Activated B cell treated with CpG ODN at 0.5 μM for 24 hours (primary cell): Measurements from ENCODE around the gene HDHD5. TPM values are rescaled to one million over a fixed set of nuclear protein-coding genes. Genes with fewer than 3 reads are reported as not detected.

ENCODE experiments used
- ATAC-seq: fragments of 200-7000 bp; cut with Tn5 transposase; one replicate; pipeline ENCODE4 v1.10.0; 2021; ENCODE audit warnings: low read depth, mild to moderate bottlenecking, moderate library complexity
- CTCF ChIA-PET: fragments of 350-600 bp; sonication (Branson Sonifier 250); formaldehyde crosslinking; loops from one replicate; lab custom pipeline; 2021; ENCODE audit warnings: antibody characterized with exemption; lab: Charles Lee
- POLR2A ChIA-PET: fragments of 350-600 bp; sonication (Branson Sonifier 250); formaldehyde crosslinking; loops from one replicate; lab custom pipeline; 2021; ENCODE audit warnings: antibody characterized with exemption; lab: Charles Lee
- DNase-seq: peaks from one replicate; pipeline ENCODE4 v3.0.0; 2022
- H3K27ac Mint-ChIP-seq: one replicate; pipeline ENCODE4 v1.8.0; 2020; ENCODE audit warnings: mixed read lengths
- H3K27me3 Mint-ChIP-seq: one replicate; pipeline ENCODE4 v1.8.0; 2021; ENCODE audit warnings: mixed read lengths
- H3K36me3 Mint-ChIP-seq: one replicate; pipeline ENCODE4 v1.8.0; 2021; ENCODE audit warnings: low read depth, mixed read lengths
- H3K4me1 Mint-ChIP-seq: one replicate; pipeline ENCODE4 v1.8.0; 2021; ENCODE audit warnings: mixed read lengths
- H3K4me3 Mint-ChIP-seq: one replicate; pipeline ENCODE4 v1.8.0; 2020; ENCODE audit warnings: mild to moderate bottlenecking, mixed read lengths
- H3K9me3 Mint-ChIP-seq: one replicate; pipeline ENCODE4 v1.8.0; 2020; ENCODE audit warnings: mixed read lengths
- CTCF ChIP-seq: fragments of 200-600 bp; IDR thresholded peaks from one replicate; pipeline ENCODE4 v1.8.0; 2022; ENCODE audit warnings: antibody characterized with exemption, mild to moderate bottlenecking
- intact Hi-C: fragments of 100-400 bp; cut with micrococcal nuclease; formaldehyde crosslinking; loops from one replicate; pipeline ENCODE4 v1.15.1; 2024
- total RNA-seq: library from RNA; stranded (reverse); gene quantifications from 2 replicates; pipeline ENCODE4 v1.2.3, GENCODE V29; 2022

HDHD5 gene
- total RNA-seq, 1 donor from 2014 or later = 25.2 TPM

GRCh38 chr22:17120281-17120680, 38.8 kb downstream of the HDHD5 start:
- TF ChIP-seq CTCF = no peak
- Mint-ChIP-seq H3K27ac (no peak overlapping the region), H3K27me3 (peaks cover 27% of the 10 kb centered on the region), H3K4me3 (peak overlapping the region; percentile 24), H3K4me1 (peaks cover 35% of the 10 kb centered on the region), H3K9me3 (no peaks in the 10 kb centered on the region), H3K36me3 (no peaks in the 10 kb centered on the region)
- ATAC-seq (peak; percentile 71), DNase-seq (peak; percentile 44)
- intact Hi-C loops = no loop called here
- POLR2A ChIA-PET = no interaction called here
- CTCF ChIA-PET = no interaction called here

GRCh38 chr22:17119481-17120202, 39.4 kb downstream of the HDHD5 start:
- TF ChIP-seq CTCF = no peak
- Mint-ChIP-seq H3K4me1 (peaks cover 35% of the 10 kb centered on the region), H3K36me3 (no peaks in the 10 kb centered on the region), H3K4me3 (peak overlapping the region; percentile 41), H3K9me3 (no peaks in the 10 kb centered on the region), H3K27ac (no peak overlapping the region), H3K27me3 (peaks cover 27% of the 10 kb centered on the region)
- CTCF ChIA-PET = no interaction called here
- POLR2A ChIA-PET = no interaction called here
- DNase-seq = no peak
- ATAC-seq = no peak
- intact Hi-C loops = no loop called here

- POLR2A ChIA-PET = interaction anchor here (0.6 kb wide), 1 partner anchor 35 kb away, joined by 4 read pairs; no protein-coding TSS in a partner anchor
- DNase-seq (no peak), ATAC-seq (no peak)
- TF ChIP-seq CTCF = no peak
- no peaks in the 10 kb centered on the region for H3K9me3 Mint-ChIP-seq
- intact Hi-C loops = no loop called here
- CTCF ChIA-PET = interaction anchor here (1.6 kb wide), 1 partner anchor 53 kb away, joined by 4 read pairs; no protein-coding TSS in a partner anchor
- peaks cover 23% of the 10 kb centered on the region for H3K27me3 Mint-ChIP-seq
- H3K4me1 Mint-ChIP-seq = peaks cover 35% of the 10 kb centered on the region
- no peaks in the 10 kb centered on the region for H3K36me3 Mint-ChIP-seq
- peak overlapping the region; percentile 52 for H3K4me3 Mint-ChIP-seq
- no peak overlapping the region for H3K27ac Mint-ChIP-seq
Measured at GRCh38 chr22:17118342-17118741, 40.7 kb downstream of the HDHD5 start.

- ATAC-seq = no peak
- POLR2A ChIA-PET = interaction anchor here (0.6 kb wide), 1 partner anchor 35 kb away, joined by 4 read pairs; no protein-coding TSS in a partner anchor
- peaks cover 23% of the 10 kb centered on the region for H3K27me3 Mint-ChIP-seq
- intact Hi-C loops = no loop called here
- CTCF ChIA-PET = interaction anchor here (1.6 kb wide), 1 partner anchor 54 kb away, joined by 4 read pairs; no protein-coding TSS in a partner anchor
- H3K4me3 Mint-ChIP-seq = peak overlapping the region; percentile 52
- no peaks in the 10 kb centered on the region for H3K9me3 Mint-ChIP-seq
- peaks cover 35% of the 10 kb centered on the region for H3K4me1 Mint-ChIP-seq
- TF ChIP-seq CTCF = no peak
- no peak for DNase-seq
- no peaks in the 10 kb centered on the region for H3K36me3 Mint-ChIP-seq
- no peak overlapping the region for H3K27ac Mint-ChIP-seq
Measured at GRCh38 chr22:17117890-17118289, 41.2 kb downstream of the HDHD5 start.

GRCh38 chr22:17117400-17117799, 41.7 kb downstream of the HDHD5 start:
- POLR2A ChIA-PET = no interaction called here
- H3K36me3 Mint-ChIP-seq = no peaks in the 10 kb centered on the region
- no peak overlapping the region for H3K4me3 Mint-ChIP-seq
- no peaks in the 10 kb centered on the region for H3K9me3 Mint-ChIP-seq
- intact Hi-C loops = no loop called here
- no peak for TF ChIP-seq CTCF
- CTCF ChIA-PET = interaction anchor here (1.6 kb wide), 1 partner anchor 54 kb away, joined by 4 read pairs; no protein-coding TSS in a partner anchor
- peaks cover 35% of the 10 kb centered on the region for H3K4me1 Mint-ChIP-seq
- peaks cover 19% of the 10 kb centered on the region for H3K27me3 Mint-ChIP-seq
- no peak for DNase-seq
- no peak overlapping the region for H3K27ac Mint-ChIP-seq
- ATAC-seq = no peak
